SU-DHL-6 (cell line): ENCODE measurements around the gene REST.

Source experiments
- H2AFZ ChIP-seq: fragments of 200-600 bp; sonication (generic); 2 replicates; pipeline ENCODE4 v1.6.1; 2014; ENCODE audit warnings: low read depth, mild to moderate bottlenecking, moderate library complexity, mixed read lengths, antibody characterized with exemption, low read length; ENCODE audit not compliant: severe bottlenecking
- H3F3A ChIP-seq: fragments of 200-600 bp; shearing (Covaris generic); 2 replicates; pipeline ENCODE4 v1.6.0; 2016; ENCODE audit warnings: antibody characterized with exemption, mild to moderate bottlenecking; ENCODE audit not compliant: insufficient read depth
- H3K27ac ChIP-seq: fragments of 200-600 bp; sonication (generic); 2 replicates; pipeline ENCODE4 v1.5.1; 2016; ENCODE audit warnings: low read depth, mild to moderate bottlenecking, low read length, moderate library complexity, mixed read lengths
- H3K27me3 ChIP-seq: fragments of 200-600 bp; sonication (generic), shearing (Covaris generic); 2 replicates; pipeline ENCODE4 v1.6.0; 2014; ENCODE audit warnings: mild to moderate bottlenecking, low read length
- H3K36me3 ChIP-seq: fragments of 200-600 bp; sonication (generic); 2 replicates; pipeline ENCODE4 v1.6.1; 2014; ENCODE audit warnings: mild to moderate bottlenecking, low read length, mixed read lengths
- H3K4me2 ChIP-seq: fragments of 300-600, 200-600 bp; shearing (Covaris generic), sonication (generic); 2 replicates; pipeline ENCODE4 v1.6.0; 2014; ENCODE audit warnings: low read length, low read depth, mild to moderate bottlenecking; ENCODE audit not compliant: poor library complexity, severe bottlenecking
- H3K4me3 ChIP-seq: fragments of 200-600 bp; sonication (generic); 2 replicates; pipeline ENCODE4 v1.5.1; 2014; ENCODE audit warnings: antibody characterized with exemption, low read length, mild to moderate bottlenecking, mixed read lengths; ENCODE audit not compliant: insufficient read depth, poor library complexity, severe bottlenecking
- H3K79me2 ChIP-seq: fragments of 200-600 bp; sonication (generic); 2 replicates; pipeline ENCODE4 v1.6.1; 2014; ENCODE audit warnings: mild to moderate bottlenecking, low read length, moderate library complexity; ENCODE audit not compliant: insufficient read depth
- H3K9ac ChIP-seq: fragments of 200-600 bp; sonication (generic); 2 replicates; pipeline ENCODE4 v1.7.0; 2014; ENCODE audit warnings: mild to moderate bottlenecking, low read length
- H3K9me2 ChIP-seq: fragments of 200-600 bp; sonication (generic); replicated peaks from 2 replicates; pipeline ENCODE4 v1.6.1; 2014; ENCODE audit warnings: low read length; ENCODE audit not compliant: insufficient read depth
- H3K9me3 ChIP-seq: fragments of 200-600 bp; sonication (generic); 2 replicates; pipeline ENCODE4 v1.6.1; 2014; ENCODE audit warnings: low read length, mixed read lengths; ENCODE audit not compliant: insufficient read depth
- H4K20me1 ChIP-seq: fragments of 200-600 bp; sonication (generic); 2 replicates; pipeline ENCODE4 v1.6.1; 2014; ENCODE audit warnings: low read depth, mild to moderate bottlenecking, antibody characterized with exemption, low read length, moderate library complexity, mixed read lengths
- CTCF ChIP-seq: fragments of 200-600 bp; sonication (generic); IDR thresholded peaks from one replicate; pipeline ENCODE4 v1.5.1; 2017; ENCODE audit warnings: antibody characterized with exemption, mild to moderate bottlenecking, low read length, moderate library complexity; ENCODE audit not compliant: insufficient read depth, poor library complexity, severe bottlenecking
- EZH2phosphoT487 ChIP-seq: fragments of 200-600 bp; sonication (generic), shearing (Covaris generic); conservative IDR thresholded peaks from 2 replicates; pipeline ENCODE4 v1.6.1; 2018; ENCODE audit warnings: mild to moderate bottlenecking, antibody characterized with exemption, low read length, moderate library complexity, mixed read lengths

Gene REST

DNA sequence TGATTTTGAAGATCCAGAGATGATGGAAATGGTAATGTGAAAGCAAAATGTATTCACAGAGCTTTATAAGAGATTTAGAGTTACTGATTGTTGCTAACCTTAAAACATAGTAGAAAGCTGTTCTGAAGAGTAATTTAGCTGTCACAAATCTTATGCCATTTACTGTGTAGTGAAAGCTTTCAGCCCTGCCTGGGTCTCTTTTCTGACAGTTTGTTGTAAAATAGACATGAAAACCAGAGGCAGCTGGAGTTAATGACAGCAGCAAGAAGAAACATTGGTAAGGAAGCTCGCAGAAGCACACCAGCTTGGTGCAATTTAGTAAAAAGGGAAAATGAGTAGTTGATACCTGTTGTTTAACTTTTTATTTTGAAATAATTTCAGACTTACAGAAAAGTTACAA, 92.1 kb downstream of the REST start:
- Histone ChIP-seq H3K27me3 (no peaks in the 10 kb centered on the region), H3K79me2 (no peaks in the 10 kb centered on the region), H3K9ac (no peak overlapping the region), H2AFZ (no peak overlapping the region), H3K27ac (no peak overlapping the region), H3K36me3 (no peaks in the 10 kb centered on the region; the same call in 1 of the 2 replicates), H4K20me1 (no peaks in the 10 kb centered on the region), H3K4me2 (no peak overlapping the region), H3K9me2 (no peaks in the 10 kb centered on the region), H3K9me3 (no peaks in the 10 kb centered on the region), H3F3A (no peaks in the 10 kb centered on the region), H3K4me3 (no peak overlapping the region)
- no peak for TF ChIP-seq EZH2phosphoT487
- TF ChIP-seq CTCF = no peak

DNA sequence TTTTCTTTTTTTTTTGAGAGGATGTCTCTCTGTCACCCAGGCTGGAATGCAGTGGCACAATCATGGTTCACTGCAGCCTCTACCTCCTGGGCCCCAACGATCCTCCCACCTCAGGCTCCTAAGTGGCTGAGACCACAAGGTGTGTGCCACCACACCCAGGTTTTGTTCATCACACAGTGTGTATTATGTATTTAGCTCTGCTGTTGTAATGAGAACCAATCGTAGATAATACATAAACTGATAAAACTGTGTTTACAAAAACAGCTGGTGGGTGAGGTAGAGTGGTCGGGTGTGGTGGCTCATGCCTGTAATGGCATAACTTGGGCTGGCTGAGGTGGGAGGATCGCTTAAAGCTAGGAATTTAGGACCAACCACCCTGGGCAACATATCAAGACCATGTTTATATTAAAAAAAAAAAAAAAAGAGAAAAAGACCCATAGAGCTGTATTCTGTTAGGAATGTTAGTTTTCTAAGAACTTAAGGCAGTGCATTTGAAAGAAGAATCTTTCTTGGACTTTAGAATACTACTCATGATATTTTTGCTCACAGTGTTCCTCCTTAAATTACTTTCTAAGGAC, 105.9 kb downstream of the REST start:
- Histone ChIP-seq H3K36me3 (peaks cover 13% of the 10 kb centered on the region; the same call in 1 of the 2 replicates), H3K9me2 (no peaks in the 10 kb centered on the region)
- TF ChIP-seq EZH2phosphoT487 (no peak), CTCF (no peak)

More for the DNA sequence above, 105.9 kb downstream of the REST start:
- Histone ChIP-seq H2AFZ (no peak overlapping the region), H3K27ac (no peak overlapping the region), H3K9me3 (no peaks in the 10 kb centered on the region), H4K20me1 (no peaks in the 10 kb centered on the region), H3K4me3 (no peak overlapping the region), H3K27me3 (no peaks in the 10 kb centered on the region), H3K79me2 (no peaks in the 10 kb centered on the region), H3K9ac (no peak overlapping the region), H3F3A (no peaks in the 10 kb centered on the region), H3K4me2 (no peak overlapping the region)
